ENCODE results near the gene DCTN4. TPM values are rescaled to one million over a fixed set of nuclear protein-coding genes. Genes with fewer than 3 reads are reported as not detected.

The DCTN4 gene
- total RNA-seq, 4 donors from 2014 or later, result 50.1 to 73.1 (median 57.5) TPM

DNA sequence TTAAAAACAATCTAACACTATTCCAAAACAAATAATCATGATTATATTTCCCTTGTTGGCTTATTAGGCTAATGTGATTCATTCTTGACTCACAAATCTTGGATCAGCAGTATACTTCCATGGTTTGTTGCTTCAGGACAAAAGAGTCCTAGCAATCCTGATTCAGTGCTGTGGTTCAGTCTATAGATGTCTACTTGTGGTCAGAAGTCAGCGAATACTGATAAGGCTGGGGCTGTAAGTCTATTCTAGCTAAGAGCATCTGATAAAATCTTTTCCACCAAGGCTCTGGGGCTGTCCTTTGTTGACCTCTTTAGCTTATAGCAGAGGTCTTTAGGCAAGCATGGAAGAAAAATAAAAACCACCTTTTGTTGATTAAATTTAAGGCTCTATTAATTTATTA is 15.3 kb upstream of the DCTN4 start:
- no peak for TF ChIP-seq POLR2A (IDR thresholded peaks at IDR 0.05)
- TF ChIP-seq, protein P1, sequence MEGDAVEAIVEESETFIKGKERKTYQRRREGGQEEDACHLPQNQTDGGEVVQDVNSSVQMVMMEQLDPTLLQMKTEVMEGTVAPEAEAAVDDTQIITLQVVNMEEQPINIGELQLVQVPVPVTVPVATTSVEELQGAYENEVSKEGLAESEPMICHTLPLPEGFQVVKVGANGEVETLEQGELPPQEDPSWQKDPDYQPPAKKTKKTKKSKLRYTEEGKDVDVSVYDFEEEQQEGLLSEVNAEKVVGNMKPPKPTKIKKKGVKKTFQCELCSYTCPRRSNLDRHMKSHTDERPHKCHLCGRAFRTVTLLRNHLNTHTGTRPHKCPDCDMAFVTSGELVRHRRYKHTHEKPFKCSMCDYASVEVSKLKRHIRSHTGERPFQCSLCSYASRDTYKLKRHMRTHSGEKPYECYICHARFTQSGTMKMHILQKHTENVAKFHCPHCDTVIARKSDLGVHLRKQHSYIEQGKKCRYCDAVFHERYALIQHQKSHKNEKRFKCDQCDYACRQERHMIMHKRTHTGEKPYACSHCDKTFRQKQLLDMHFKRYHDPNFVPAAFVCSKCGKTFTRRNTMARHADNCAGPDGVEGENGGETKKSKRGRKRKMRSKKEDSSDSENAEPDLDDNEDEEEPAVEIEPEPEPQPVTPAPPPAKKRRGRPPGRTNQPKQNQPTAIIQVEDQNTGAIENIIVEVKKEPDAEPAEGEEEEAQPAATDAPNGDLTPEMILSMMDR (IDR thresholded peaks at IDR 0.05), result no peak
- H3K4me3 ChIP-seq (ENCODE audit: low read depth, poor library complexity, severe bottlenecking), result no peak overlapping the region
- 53 to 57% methylated on average over 1 of the region's 1 CpG for WGBS, 2 donors
- intact Hi-C loops (cut with DNase I; ENCODE audit: low total_unique reads), result no loop called here
- no peak for DNase-seq (ENCODE audit: low spot score in 2 of 2)

DNA sequence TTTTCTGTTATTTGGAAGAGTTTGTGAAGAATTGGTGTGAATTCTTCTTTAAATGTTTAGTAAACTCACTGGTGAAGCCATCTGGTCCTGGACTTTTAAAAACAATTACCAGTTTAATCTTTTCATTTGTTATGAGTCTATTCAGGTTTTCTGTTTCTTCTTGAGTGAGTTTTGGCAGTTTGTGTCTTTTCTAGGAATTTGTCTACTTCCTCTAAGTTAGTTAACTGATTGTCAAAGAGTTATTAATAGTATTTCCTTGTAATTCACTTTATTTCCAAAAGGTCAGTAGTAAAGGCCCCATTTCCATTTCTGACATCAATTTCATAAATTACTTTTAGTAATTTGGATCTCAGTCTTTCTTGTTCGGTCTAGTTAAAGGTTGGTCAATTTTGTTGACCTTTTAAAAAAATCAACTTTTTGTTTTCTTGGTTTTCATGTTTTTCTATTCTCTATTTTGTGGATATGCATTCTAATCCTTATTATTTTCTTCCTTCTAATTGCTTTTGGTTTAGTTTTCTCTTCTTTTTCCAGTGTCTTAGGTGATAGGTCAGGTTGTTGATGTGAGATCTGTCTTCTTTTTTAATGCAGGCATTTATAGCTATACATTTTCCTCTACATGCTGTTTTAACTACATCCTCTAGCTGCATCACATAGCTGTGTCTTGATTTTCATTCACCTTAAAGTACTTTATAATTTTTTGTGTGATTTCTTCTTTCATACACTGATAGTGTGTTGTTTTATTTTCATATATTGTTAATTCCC is 12.4 kb upstream of the DCTN4 start:
- WGBS, 2 donors, result 81 to 88% methylated on average over 1 of the region's 1 CpG
- intact Hi-C loops (cut with DNase I; ENCODE audit: low total_unique reads), result no loop called here
- TF ChIP-seq, protein P1 (IDR thresholded peaks at IDR 0.05), result no peak
- TF ChIP-seq POLR2A (IDR thresholded peaks at IDR 0.05), result no peak
- DNase-seq (ENCODE audit: low spot score in 2 of 2), result no peak
- H3K4me3 ChIP-seq (ENCODE audit: low read depth, poor library complexity, severe bottlenecking), result no peak overlapping the region

DNA sequence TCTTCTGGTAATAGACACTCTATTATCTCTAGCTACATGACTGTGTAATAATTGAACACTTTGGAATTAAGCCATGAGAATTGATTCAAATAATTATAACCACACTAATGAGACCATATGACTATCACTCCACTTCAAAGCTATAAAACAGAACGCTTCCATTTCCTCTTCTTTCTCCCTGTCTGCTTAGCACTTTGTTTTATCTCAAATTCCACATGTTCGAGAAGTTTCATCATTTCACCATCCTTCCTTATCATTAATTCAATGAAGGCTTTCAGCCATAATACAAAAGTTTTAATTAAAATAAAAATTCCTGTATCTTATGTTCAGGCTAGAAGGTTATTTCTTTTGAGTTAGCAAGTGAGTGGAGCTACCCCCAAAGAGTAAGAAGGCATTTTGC is 7.4 kb upstream of the DCTN4 start:
- WGBS, 2 donors, result 43 to 49% methylated on average over 2 of the region's 2 CpGs
- no peak overlapping the region for H3K4me3 ChIP-seq (ENCODE audit: low read depth, poor library complexity, severe bottlenecking)
- intact Hi-C loops (cut with DNase I; ENCODE audit: low total_unique reads), result no loop called here
- no peak for TF ChIP-seq POLR2A (IDR thresholded peaks at IDR 0.05)
- TF ChIP-seq, protein P1 (IDR thresholded peaks at IDR 0.05), result no peak
- DNase-seq (ENCODE audit: low spot score in 2 of 2), result no peak

DNA sequence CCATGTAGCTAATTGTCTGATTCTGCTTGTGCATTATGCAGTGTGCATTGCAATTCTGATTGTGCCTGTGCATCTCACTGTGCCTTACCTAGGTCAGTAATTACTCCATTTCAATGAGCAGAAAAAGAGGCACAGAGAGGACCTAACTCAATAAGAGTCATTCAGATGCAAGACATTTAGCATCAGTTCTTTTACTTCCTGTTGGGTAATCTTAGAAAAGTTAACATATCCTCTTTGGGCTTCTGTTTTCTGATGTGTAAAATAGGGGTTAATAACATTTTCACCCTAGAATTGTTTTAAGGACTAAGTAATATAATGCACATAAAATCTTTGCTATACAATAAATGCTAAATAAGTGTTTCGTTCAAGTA is 7.0 kb upstream of the DCTN4 start:
- TF ChIP-seq, protein P1 (IDR thresholded peaks at IDR 0.05), result no peak
- no peak for TF ChIP-seq POLR2A (IDR thresholded peaks at IDR 0.05)
- DNase-seq (ENCODE audit: low spot score in 2 of 2), result no peak
- intact Hi-C loops (cut with DNase I; ENCODE audit: low total_unique reads), result no loop called here
- 89 to 94% methylated on average over 1 of the region's 1 CpG for WGBS, 2 donors
- H3K4me3 ChIP-seq (ENCODE audit: low read depth, poor library complexity, severe bottlenecking), result no peak overlapping the region

DNA sequence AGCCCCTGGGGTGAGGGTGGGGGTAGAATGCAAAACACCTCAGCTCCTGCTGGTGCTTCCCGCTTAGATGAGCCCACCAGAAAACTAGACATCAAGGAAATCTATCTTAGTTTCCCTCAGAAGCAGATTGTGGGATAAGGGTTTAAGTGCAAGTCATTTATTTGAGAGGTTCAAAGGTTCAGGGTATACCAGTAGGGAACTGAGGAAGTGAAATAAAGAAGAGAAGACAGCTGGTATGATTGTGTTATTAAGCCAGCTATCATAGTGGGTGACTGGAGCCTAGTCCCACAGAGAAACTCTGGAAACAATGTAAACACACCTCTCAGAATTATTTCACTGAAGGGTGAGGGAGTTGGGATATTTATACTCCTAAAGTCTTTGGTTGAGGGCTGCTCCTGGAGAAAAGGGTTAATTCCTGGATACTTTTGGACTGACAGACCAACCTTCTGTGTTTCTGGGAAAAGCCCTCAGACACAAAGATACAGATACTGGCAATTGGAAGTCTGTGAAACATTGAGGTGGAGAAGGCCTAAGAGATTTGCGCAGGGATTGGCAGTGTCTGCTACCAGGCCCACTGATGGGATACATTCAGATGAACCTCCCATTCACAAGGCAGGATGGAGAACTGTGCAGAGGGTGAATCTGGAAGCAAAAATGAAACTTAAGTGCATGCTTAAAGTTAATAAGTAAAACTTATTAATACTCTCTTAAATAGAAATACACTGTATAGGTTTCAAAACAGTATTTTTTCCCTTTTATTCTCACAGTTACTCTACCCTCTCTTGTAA is 6.4 kb upstream of the DCTN4 start:
- intact Hi-C loops (cut with DNase I; ENCODE audit: low total_unique reads), result no loop called here
- WGBS, 2 donors, result 84 to 85% methylated on average over 2 of the region's 2 CpGs
- TF ChIP-seq, protein P1 (IDR thresholded peaks at IDR 0.05), result no peak
- TF ChIP-seq POLR2A (IDR thresholded peaks at IDR 0.05), result no peak
- H3K4me3 ChIP-seq (ENCODE audit: low read depth, poor library complexity, severe bottlenecking), result no peak overlapping the region
- DNase-seq (ENCODE audit: low spot score in 2 of 2), result no peak
